Loucy (cell line): ENCODE measurements around the gene ROBO2.

Source experiments
- CTCF ChIP-seq: fragments of 200-600 bp; sonication (generic); conservative IDR thresholded peaks from 2 replicates; pipeline ENCODE4 v1.5.1; 2014; ENCODE audit warnings: mild to moderate bottlenecking, antibody characterized with exemption, low read length
- EZH2phosphoT487 ChIP-seq: fragments of 200-600 bp; IDR thresholded peaks from 2 replicates; pipeline ENCODE4 v1.6.1; 2018; ENCODE audit warnings: antibody characterized with exemption, mild to moderate bottlenecking, moderate library complexity, borderline replicate concordance

- no peak for TF ChIP-seq CTCF
- TF ChIP-seq EZH2phosphoT487: no peak
These were observed 336.6 kb downstream of the ROBO2 start for GRCh38 chr3:77376511-77376910.
